ENCODE measurements around the gene MAML2. TPM values are rescaled to one million over a fixed set of nuclear protein-coding genes. Genes with fewer than 3 reads are reported as not detected.

The MAML2 gene
- total and polyA plus RNA-seq, 2 experiments from 2014 or later = 2.0 to 7.1 TPM

- Histone ChIP-seq H3K4me3 (no peak overlapping the region), H3K79me2 (replicated peaks; ENCODE audit: insufficient read depth) (no peaks in the 10 kb centered on the region; the same call in 1 of the 2 replicates), H3K4me2 (no peak overlapping the region), H3K27ac (ENCODE audit: low read depth) (no peak overlapping the region), H3K36me3 (ENCODE audit: insufficient read depth) (no peaks in the 10 kb centered on the region), H3F3A (replicated peaks; ENCODE audit: low read depth) (no peaks in the 10 kb centered on the region), H4K20me1 (replicated peaks; ENCODE audit: insufficient read depth) (no peaks in the 10 kb centered on the region), H3K27me3 (ENCODE audit: insufficient read depth) (no peaks in the 10 kb centered on the region), H2AFZ (no peak overlapping the region), H3K9me2 (ENCODE audit: insufficient read depth) (no peaks in the 10 kb centered on the region), H3K4me1 (ENCODE audit: insufficient read depth) (peaks cover 22% of the 10 kb centered on the region)
- DNase-seq (ENCODE audit: low spot score) (no peak), ATAC-seq (no peak)
- H3K36me3 Mint-ChIP-seq (ENCODE audit: low read depth) = no peaks in the 10 kb centered on the region
- H3K27ac Mint-ChIP-seq = no peak overlapping the region
- peaks cover 11% of the 10 kb centered on the region; the same call in 2 of the 3 replicates for H3K4me1 Mint-ChIP-seq
- no peak overlapping the region for H3K4me3 Mint-ChIP-seq
- H3K27me3 Mint-ChIP-seq (ENCODE audit: insufficient read depth, low read depth, poor library complexity) = no peaks in the 10 kb centered on the region
- H3K9me3 Mint-ChIP-seq = no peaks in the 10 kb centered on the region
- TF ChIP-seq ZNF462 (CRISPR knock-in tag; IDR thresholded peaks at IDR 0.05) = no peak
- TF ChIP-seq JUNB (IDR thresholded peaks at IDR 0.05; ENCODE audit: unreplicated experiment) = no peak
- no peak for TF ChIP-seq EZH2phosphoT487 (IDR thresholded peaks at IDR 0.05; ENCODE audit: unreplicated experiment)
These were observed 107.2 kb downstream of the MAML2 start for GRCh38 chr11:96235751-96236150.

- Mint-ChIP-seq H3K27me3 (ENCODE audit: insufficient read depth, low read depth, poor library complexity) (no peaks in the 10 kb centered on the region), H3K27ac (no peak overlapping the region), H3K36me3 (ENCODE audit: low read depth) (no peaks in the 10 kb centered on the region), H3K4me1 (peaks cover 12% of the 10 kb centered on the region; the same call in 2 of the 3 replicates), H3K9me3 (no peaks in the 10 kb centered on the region), H3K4me3 (no peak overlapping the region)
- Histone ChIP-seq H2AFZ (no peak overlapping the region), H3K4me3 (no peak overlapping the region), H3K27ac (ENCODE audit: low read depth) (no peak overlapping the region), H3K36me3 (ENCODE audit: insufficient read depth) (no peaks in the 10 kb centered on the region), H3F3A (replicated peaks; ENCODE audit: low read depth) (no peaks in the 10 kb centered on the region), H4K20me1 (replicated peaks; ENCODE audit: insufficient read depth) (no peaks in the 10 kb centered on the region), H3K4me2 (no peak overlapping the region), H3K9me2 (ENCODE audit: insufficient read depth) (no peaks in the 10 kb centered on the region), H3K79me2 (replicated peaks; ENCODE audit: insufficient read depth) (no peaks in the 10 kb centered on the region), H3K27me3 (ENCODE audit: insufficient read depth) (no peaks in the 10 kb centered on the region), H3K4me1 (ENCODE audit: insufficient read depth) (peaks cover 22% of the 10 kb centered on the region)
- DNase-seq (ENCODE audit: low spot score) (no peak), ATAC-seq (no peak)
- no peak for TF ChIP-seq EZH2phosphoT487 (IDR thresholded peaks at IDR 0.05; ENCODE audit: unreplicated experiment)
- TF ChIP-seq ETS1 (IDR thresholded peaks at IDR 0.05) = no peak
- TF ChIP-seq JUNB (IDR thresholded peaks at IDR 0.05; ENCODE audit: unreplicated experiment) = no peak
- TF ChIP-seq CREB1 (CRISPR knock-in tag; IDR thresholded peaks at IDR 0.05; ENCODE audit: low read depth) = no peak
- TF ChIP-seq NANOG (IDR thresholded peaks at IDR 0.05; ENCODE audit: borderline replicate concordance) = no peak
- TF ChIP-seq STAT1 (IDR thresholded peaks at IDR 0.05; ENCODE audit: unreplicated experiment) = no peak
- TF ChIP-seq ZNF331 (CRISPR knock-in tag; IDR thresholded peaks at IDR 0.05; ENCODE audit: low read depth) = no peak
These were observed 108.0 kb downstream of the MAML2 start for GRCh38 chr11:96234866-96235441.

All from GM23338 (cell line).